HepG2 (cell line): ENCODE data around the gene USP15.

Source experiments
- GATA4 ChIP-seq: sonication (generic); IDR thresholded peaks from 2 replicates; pipeline ENCODE4 v1.6.1; 2016; ENCODE audit warnings: antibody characterized with exemption, low read depth, borderline replicate concordance
- KLF13 ChIP-seq: sonication (generic); formaldehyde crosslinking; IDR thresholded peaks from 2 replicates; pipeline ENCODE4 v1.4.0; 2020; ENCODE audit warnings: mild to moderate bottlenecking, missing genetic modification reagents
- ZMYM2 ChIP-seq: sonication (generic); formaldehyde crosslinking; IDR thresholded peaks from 2 replicates; pipeline ENCODE4 v1.8.0; 2022; ENCODE audit warnings: mild to moderate bottlenecking, missing genetic modification reagents
- ZNF431 ChIP-seq: sonication (generic); formaldehyde crosslinking; IDR thresholded peaks from 2 replicates; pipeline ENCODE4 v1.9.0; 2022; ENCODE audit warnings: missing genetic modification reagents, low read depth, mild to moderate bottlenecking, borderline replicate concordance
- TF ChIP-seq, protein P1 (sequence below): sonication (generic); formaldehyde crosslinking; IDR thresholded peaks from 2 replicates; pipeline ENCODE4 v1.5.0; 2020; ENCODE audit warnings: mild to moderate bottlenecking, missing genetic modification reagents, moderate library complexity

DNA sequence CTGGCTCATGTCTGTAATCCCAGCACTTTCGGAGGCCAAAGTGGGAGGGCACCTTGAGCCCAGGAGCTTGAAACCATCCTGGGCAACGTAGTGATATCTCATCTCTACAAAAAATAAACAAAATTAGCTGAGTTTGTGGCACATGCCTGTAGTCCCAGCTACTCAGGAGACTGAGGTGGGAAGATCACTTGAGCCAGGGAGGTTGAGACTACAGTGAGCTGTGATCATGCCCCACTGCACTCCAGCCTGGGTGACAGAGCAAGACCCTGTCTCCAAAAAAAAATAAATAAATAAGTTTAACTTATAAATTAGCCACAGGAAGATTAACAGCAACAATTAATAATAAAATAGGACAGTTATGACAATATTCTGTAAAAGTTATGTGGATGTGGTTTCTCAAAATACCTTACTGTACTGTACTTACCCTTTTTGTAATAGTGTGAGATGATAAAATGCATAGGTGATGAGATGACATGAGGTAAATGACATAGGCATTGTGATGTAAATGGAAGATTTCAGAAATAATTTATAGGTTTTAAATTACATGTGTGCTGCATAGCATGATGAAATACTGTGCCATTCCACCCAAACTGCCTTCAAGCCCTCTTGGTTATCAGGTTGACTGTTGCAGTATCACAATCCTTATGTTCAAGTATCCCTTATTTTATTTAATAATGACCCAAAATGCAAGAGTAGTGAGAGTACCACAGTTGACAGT lies 22.0 kb downstream of the USP15 start:
- TF ChIP-seq ZMYM2 (no peak), GATA4 (no peak), ZNF431 (no peak), KLF13 (CRISPR knock-in tag) (no peak)
- TF ChIP-seq, protein P1, sequence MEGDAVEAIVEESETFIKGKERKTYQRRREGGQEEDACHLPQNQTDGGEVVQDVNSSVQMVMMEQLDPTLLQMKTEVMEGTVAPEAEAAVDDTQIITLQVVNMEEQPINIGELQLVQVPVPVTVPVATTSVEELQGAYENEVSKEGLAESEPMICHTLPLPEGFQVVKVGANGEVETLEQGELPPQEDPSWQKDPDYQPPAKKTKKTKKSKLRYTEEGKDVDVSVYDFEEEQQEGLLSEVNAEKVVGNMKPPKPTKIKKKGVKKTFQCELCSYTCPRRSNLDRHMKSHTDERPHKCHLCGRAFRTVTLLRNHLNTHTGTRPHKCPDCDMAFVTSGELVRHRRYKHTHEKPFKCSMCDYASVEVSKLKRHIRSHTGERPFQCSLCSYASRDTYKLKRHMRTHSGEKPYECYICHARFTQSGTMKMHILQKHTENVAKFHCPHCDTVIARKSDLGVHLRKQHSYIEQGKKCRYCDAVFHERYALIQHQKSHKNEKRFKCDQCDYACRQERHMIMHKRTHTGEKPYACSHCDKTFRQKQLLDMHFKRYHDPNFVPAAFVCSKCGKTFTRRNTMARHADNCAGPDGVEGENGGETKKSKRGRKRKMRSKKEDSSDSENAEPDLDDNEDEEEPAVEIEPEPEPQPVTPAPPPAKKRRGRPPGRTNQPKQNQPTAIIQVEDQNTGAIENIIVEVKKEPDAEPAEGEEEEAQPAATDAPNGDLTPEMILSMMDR, result no peak
